Left ventricle myocardium superior (tissue), 1 donor: ENCODE measurements around the gene TLL1. TPM values are rescaled to one million over a fixed set of nuclear protein-coding genes. Genes with fewer than 3 reads are reported as not detected.

ENCODE experiments used
- ATAC-seq: fragments of 200-7000 bp; cut with Tn5 transposase; one replicate; pipeline ENCODE4 v1.9.1; 2020; ENCODE audit warnings: mild to moderate bottlenecking, moderate library complexity
- DNase-seq: peaks from one replicate; pipeline ENCODE4 v3.0.0-alpha.2; 2020
- intact Hi-C: fragments of 100-400 bp; cut with micrococcal nuclease; formaldehyde crosslinking; loops from one replicate; pipeline ENCODE4 v1.11.0; 2022
- total RNA-seq: library from RNA; stranded (reverse); fragmentation: NEBNext Ultra II Directional; extraction: Animal tissue kit (Norgen Biotek cat#: 25700); gene quantifications from one replicate; pipeline ENCODE4 v1.2.1, GENCODE V29; 2021
- donor health status: DM: no; HTN: yes; CAD: no; lungs with severe emphysema.

TLL1 gene
- total RNA-seq, 1 donor from 2014 or later = 0.74 TPM

DNA sequence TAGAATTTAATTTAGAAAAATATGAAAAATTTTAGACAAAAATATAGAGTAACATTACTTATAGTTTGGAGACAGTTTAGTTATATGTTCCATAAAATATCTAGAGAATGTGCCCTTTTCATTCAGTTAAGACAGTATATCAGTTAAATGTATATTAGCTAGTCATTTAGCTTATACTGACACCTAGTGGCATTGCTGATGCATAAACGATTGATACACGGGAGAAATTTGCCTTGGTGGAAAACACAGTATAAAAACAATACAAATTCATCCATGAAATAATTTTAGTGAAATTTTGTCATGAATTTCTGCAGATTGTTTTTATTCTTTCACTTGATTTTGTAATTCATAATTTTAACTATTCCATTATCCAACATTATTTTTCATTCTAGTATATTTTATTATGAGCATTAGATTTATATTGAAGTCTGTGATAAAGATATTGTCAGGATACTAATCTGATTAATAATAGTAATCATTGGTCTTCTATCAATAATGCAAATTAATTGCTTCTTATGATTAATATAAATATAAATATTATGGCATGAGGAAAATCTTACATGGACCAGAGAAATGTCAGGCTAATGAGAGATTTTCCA is 219.0 kb downstream of the TLL1 start:
- intact Hi-C loops = loop anchor here (1.0 kb wide), 1 partner anchor 555 kb away; no protein-coding TSS in a partner anchor
- ATAC-seq = no peak
- DNase-seq = no peak

DNA sequence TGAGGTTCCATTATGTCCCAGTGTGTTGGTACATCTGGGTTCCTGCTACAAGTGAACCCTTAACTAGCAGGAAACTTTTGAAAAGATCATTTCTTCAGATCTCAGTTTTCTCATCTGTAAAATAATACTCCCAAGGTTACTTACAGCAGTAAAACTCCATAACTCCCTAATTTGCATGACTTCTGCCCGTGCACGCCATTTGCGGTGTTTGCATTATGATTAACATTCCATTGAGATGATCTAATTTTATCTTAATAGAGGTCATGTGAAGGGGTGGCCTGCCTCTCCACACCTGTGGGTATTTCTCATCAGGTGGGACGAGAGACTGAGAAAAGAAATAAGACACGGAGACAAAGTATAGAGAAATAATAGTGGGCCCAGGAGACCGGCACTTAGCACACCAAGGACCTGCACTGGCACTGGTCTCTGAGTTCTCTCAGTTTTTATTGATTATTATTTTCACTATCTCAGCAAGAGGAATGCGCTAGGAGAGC is 219.8 kb downstream of the TLL1 start:
- intact Hi-C loops = no loop called here
- no peak for DNase-seq
- ATAC-seq = no peak

DNA sequence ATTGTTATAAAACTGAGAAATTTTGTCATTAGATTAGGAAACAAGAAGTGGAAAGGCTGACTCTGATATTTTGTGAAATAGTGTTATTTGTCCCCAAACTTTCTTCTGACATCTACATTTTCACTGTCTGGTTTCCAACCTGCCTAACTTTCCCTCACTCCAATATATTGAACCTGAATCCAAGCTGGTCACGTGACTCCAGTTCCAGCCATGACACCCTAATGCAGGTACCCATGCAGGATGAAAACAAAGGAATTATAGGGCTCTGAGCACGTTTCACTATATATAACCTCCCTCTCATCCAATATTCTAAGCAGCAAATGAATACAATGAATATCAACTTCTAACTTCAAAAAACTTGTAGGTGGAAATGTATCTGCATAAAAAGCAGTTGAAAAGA is 231.6 kb downstream of the TLL1 start:
- no peak for ATAC-seq
- intact Hi-C loops = no loop called here
- DNase-seq = no peak

DNA sequence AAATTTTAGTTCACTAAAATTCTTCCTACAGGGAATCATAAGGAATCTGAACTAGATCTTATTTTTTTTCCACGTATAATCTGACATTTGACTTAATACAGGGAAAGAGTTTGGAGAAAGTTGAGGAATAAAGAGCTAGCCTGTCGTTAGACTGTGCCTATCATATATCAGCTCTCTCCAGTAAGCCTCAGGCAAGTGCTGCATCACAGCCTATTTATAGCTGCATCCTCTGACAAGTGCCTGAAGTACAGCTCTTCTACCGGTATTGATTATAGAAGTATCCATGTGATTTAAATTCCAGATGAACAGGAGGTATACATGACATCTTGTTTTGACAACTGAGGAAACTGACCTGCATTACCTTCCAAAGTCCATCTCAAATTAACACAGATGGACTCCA is 248.9 kb downstream of the TLL1 start:
- ATAC-seq = peak; percentile 96

GRCh38 chr4:166123546-166123945 is 250.5 kb downstream of the TLL1 start:
- no peak for DNase-seq
- ATAC-seq = no peak
- intact Hi-C loops = no loop called here

More for the DNA sequence above, 248.9 kb downstream of the TLL1 start:
- intact Hi-C loops = no loop called here
- DNase-seq = no peak

DNA sequence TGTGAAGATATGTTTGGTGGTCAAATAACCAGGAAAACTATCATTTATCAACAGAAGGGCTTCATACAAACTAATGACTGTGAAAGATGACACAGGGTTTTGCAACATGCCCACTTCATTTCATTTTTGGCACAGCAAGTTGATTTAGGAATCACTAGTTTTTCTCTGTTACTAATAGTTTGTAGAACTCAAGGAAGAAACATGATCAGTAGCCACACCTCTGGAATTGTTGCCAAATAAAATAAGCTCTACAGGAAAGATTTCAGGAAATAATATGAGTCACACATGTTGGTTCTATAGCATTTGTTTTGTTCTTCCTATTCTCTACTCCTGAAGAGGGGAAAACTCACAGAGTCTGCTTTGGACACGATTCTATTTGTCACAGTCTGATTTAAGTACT is 255.4 kb downstream of the TLL1 start:
- ATAC-seq (no peak), DNase-seq (no peak)
- intact Hi-C loops = no loop called here

- ATAC-seq = no peak
- intact Hi-C loops = no loop called here
- DNase-seq = no peak
Observed at GRCh38 chr4:166134285-166134684, 261.2 kb downstream of the TLL1 start.

DNA sequence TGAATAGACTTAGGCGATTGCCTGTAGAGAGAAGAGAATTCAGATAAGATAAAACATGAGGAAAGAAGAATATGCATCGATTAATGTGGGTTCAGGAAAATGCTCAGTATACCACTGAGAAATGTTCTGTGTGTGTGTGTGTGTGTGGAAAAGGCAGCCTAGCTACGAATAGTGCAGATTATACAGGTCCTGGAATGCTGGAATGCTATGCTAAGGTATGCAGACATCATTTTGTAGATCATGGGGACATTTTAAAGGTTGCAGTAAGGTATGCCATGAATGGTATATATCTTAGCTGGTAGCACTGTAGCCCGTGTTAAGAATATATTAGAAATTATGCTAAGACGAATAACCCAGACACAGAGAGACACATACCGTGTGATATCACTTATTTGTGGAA is 267.9 kb downstream of the TLL1 start:
- intact Hi-C loops = no loop called here
- no peak for ATAC-seq
- DNase-seq = no peak

- ATAC-seq (no peak), DNase-seq (no peak)
- intact Hi-C loops = no loop called here
Observed at GRCh38 chr4:166143227-166143626, 270.2 kb downstream of the TLL1 start.

- no peak for DNase-seq
- no peak for ATAC-seq
- intact Hi-C loops = no loop called here
Observed at GRCh38 chr4:166144607-166145006, 271.6 kb downstream of the TLL1 start.

GRCh38 chr4:166146806-166147540 is 273.9 kb downstream of the TLL1 start:
- DNase-seq = no peak
- intact Hi-C loops = no loop called here
- ATAC-seq = no peak
